ENCODE results near the gene GPATCH1.
A peak's percentile ranks its signal among the peaks of the same experiment; 100 is the strongest.

Gene GPATCH1

GRCh38 chr19:33050110-33050509 is 30.9 kb upstream of the GPATCH1 start:
- no peak for DNase-seq (ENCODE audit: low read depth)
- H3K4me3 ChIP-seq (ENCODE audit: low read depth, low read length): no peak overlapping the region
- TF ChIP-seq MAX (IDR thresholded peaks at IDR 0.05; ENCODE audit: low read depth, low read length): no peak
- TF ChIP-seq CTCF (IDR thresholded peaks at IDR 0.05; ENCODE audit: low read depth, low read length): no peak
- no peak for TF ChIP-seq MYC (IDR thresholded peaks at IDR 0.05; ENCODE audit: low read depth, low read length)
- no peak for TF ChIP-seq POLR2A (IDR thresholded peaks at IDR 0.05; ENCODE audit: extremely low read depth, insufficient read length)

- TF ChIP-seq CTCF (IDR thresholded peaks at IDR 0.05; ENCODE audit: low read depth, low read length): no peak
- no peak for TF ChIP-seq POLR2A (IDR thresholded peaks at IDR 0.05; ENCODE audit: extremely low read depth, insufficient read length)
- no peak for TF ChIP-seq MAX (IDR thresholded peaks at IDR 0.05; ENCODE audit: low read depth, low read length)
- no peak for TF ChIP-seq MYC (IDR thresholded peaks at IDR 0.05; ENCODE audit: low read depth, low read length)
- peak; percentile 32 for DNase-seq (ENCODE audit: low read depth)
- no peak overlapping the region for H3K4me3 ChIP-seq (ENCODE audit: low read depth, low read length)
These were observed 28.5 kb upstream of the GPATCH1 start for GRCh38 chr19:33052352-33052972.

GRCh38 chr19:33054623-33055022 is 26.4 kb upstream of the GPATCH1 start:
- TF ChIP-seq MYC (IDR thresholded peaks at IDR 0.05; ENCODE audit: low read depth, low read length) (no peak), CTCF (IDR thresholded peaks at IDR 0.05; ENCODE audit: low read depth, low read length) (no peak), MAX (IDR thresholded peaks at IDR 0.05; ENCODE audit: low read depth, low read length) (no peak), POLR2A (IDR thresholded peaks at IDR 0.05; ENCODE audit: extremely low read depth, insufficient read length) (no peak)
- DNase-seq (ENCODE audit: low read depth): no peak
- H3K4me3 ChIP-seq (ENCODE audit: low read depth, low read length): no peak overlapping the region

GRCh38 chr19:33055718-33056117 is 25.3 kb upstream of the GPATCH1 start:
- no peak for DNase-seq (ENCODE audit: low read depth)
- TF ChIP-seq POLR2A (IDR thresholded peaks at IDR 0.05; ENCODE audit: extremely low read depth, insufficient read length): no peak
- TF ChIP-seq MYC (IDR thresholded peaks at IDR 0.05; ENCODE audit: low read depth, low read length): no peak
- no peak for TF ChIP-seq CTCF (IDR thresholded peaks at IDR 0.05; ENCODE audit: low read depth, low read length)
- no peak for TF ChIP-seq MAX (IDR thresholded peaks at IDR 0.05; ENCODE audit: low read depth, low read length)
- H3K4me3 ChIP-seq (ENCODE audit: low read depth, low read length): no peak overlapping the region

GRCh38 chr19:33060586-33060985 is 20.4 kb upstream of the GPATCH1 start:
- no peak for DNase-seq (ENCODE audit: low read depth)
- TF ChIP-seq CTCF (IDR thresholded peaks at IDR 0.05; ENCODE audit: low read depth, low read length) (no peak), POLR2A (IDR thresholded peaks at IDR 0.05; ENCODE audit: extremely low read depth, insufficient read length) (no peak)
- H3K4me3 ChIP-seq (ENCODE audit: low read depth, low read length): no peak overlapping the region

- TF ChIP-seq POLR2A (IDR thresholded peaks at IDR 0.05; ENCODE audit: extremely low read depth, insufficient read length) (no peak), MAX (IDR thresholded peaks at IDR 0.05; ENCODE audit: low read depth, low read length) (no peak), MYC (IDR thresholded peaks at IDR 0.05; ENCODE audit: low read depth, low read length) (no peak)
- DNase-seq (ENCODE audit: low read depth): no peak
- no peak overlapping the region for H3K4me3 ChIP-seq (ENCODE audit: low read depth, low read length)
These were observed 18.1 kb upstream of the GPATCH1 start for GRCh38 chr19:33062902-33063301.

All from NB4 (cell line).